T-helper 17 cell (primary cell): ENCODE measurements around the gene DIP2C. TPM values are rescaled to one million over a fixed set of nuclear protein-coding genes. Genes with fewer than 3 reads are reported as not detected.

Experiments
- ATAC-seq: fragments of 150-1000 bp; cut with Tn5 transposase; 2 replicates; pipeline ENCODE4 v1.10.0; 2021; ENCODE audit warnings: mild to moderate bottlenecking, moderate library complexity
- DNase-seq, 3 donors: peaks; one replicate each; pipeline versions ENCODE4 v3.0.0 to v3.0.0-alpha.2; 2020 to 2021
- H3K9me3 ChIP-seq: one replicate; pipeline ENCODE4 v1.7.0; 2013; ENCODE audit warnings: low read length, mild to moderate bottlenecking; ENCODE audit not compliant: control insufficient read depth, poor library complexity, severe bottlenecking
- H3K27ac Mint-ChIP-seq: one replicate; pipeline ENCODE4 v1.8.0; 2022; ENCODE audit warnings: mild to moderate bottlenecking, moderate library complexity, mixed read lengths
- H3K27me3 Mint-ChIP-seq: one replicate; pipeline ENCODE4 v1.8.0; 2022; ENCODE audit warnings: mixed read lengths
- H3K36me3 Mint-ChIP-seq: one replicate; pipeline ENCODE4 v1.8.0; 2022; ENCODE audit warnings: low read depth, mixed read lengths
- H3K4me1 Mint-ChIP-seq: one replicate; pipeline ENCODE4 v1.8.0; 2022; ENCODE audit warnings: mild to moderate bottlenecking, mixed read lengths
- H3K4me3 Mint-ChIP-seq: one replicate; pipeline ENCODE4 v1.8.0; 2022; ENCODE audit warnings: mild to moderate bottlenecking, moderate library complexity, mixed read lengths
- total RNA-seq, 4 donors: library from RNA in 2 of 4; stranded (reverse) in 2 of 4; gene quantifications; one replicate each; pipeline ENCODE4 v1.2.3 and lab custom pipeline; 2022 to 2026

The DIP2C gene
- total RNA-seq, 2 donors from 2014 or later: 4.1 to 6.0 TPM

DNA sequence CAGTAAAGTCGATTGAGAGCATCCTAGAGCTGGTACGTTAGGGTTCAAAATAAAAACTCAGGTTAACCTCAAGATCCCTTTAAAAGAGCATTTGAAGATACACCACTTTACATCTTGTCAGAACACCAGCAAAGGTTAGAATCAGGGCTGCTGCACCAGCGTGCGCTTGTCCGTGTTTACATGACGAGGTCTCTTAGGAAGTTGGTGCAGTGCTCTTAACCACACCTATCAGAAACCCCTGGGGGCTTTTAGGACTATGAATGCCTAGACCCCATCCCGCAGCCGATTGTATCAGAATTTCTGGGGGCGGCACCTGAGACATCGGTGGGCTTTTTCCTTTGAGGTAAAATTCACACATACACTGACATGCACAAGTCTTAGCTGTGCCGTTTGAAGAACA, 456.6 kb downstream of the DIP2C start:
- H3K27ac Mint-ChIP-seq: peak overlapping the region; percentile 19
- ATAC-seq: no peak
- no peak for DNase-seq

GRCh38 chr10:232061-232460, 457.4 kb downstream of the DIP2C start:
- Mint-ChIP-seq H3K27me3 (no peaks in the 10 kb centered on the region), H3K4me1 (peaks cover 15% of the 10 kb centered on the region), H3K27ac (no peak overlapping the region), H3K4me3 (no peak overlapping the region), H3K36me3 (no peaks in the 10 kb centered on the region)
- DNase-seq (no peak), ATAC-seq (no peak)
- H3K9me3 ChIP-seq: no peaks in the 10 kb centered on the region

More for the DNA sequence above, 456.6 kb downstream of the DIP2C start:
- H3K4me3 Mint-ChIP-seq: no peak overlapping the region
- no peaks in the 10 kb centered on the region for H3K27me3 Mint-ChIP-seq
- H3K36me3 Mint-ChIP-seq: no peaks in the 10 kb centered on the region
- no peaks in the 10 kb centered on the region for H3K9me3 ChIP-seq
- peaks cover 15% of the 10 kb centered on the region for H3K4me1 Mint-ChIP-seq

DNA sequence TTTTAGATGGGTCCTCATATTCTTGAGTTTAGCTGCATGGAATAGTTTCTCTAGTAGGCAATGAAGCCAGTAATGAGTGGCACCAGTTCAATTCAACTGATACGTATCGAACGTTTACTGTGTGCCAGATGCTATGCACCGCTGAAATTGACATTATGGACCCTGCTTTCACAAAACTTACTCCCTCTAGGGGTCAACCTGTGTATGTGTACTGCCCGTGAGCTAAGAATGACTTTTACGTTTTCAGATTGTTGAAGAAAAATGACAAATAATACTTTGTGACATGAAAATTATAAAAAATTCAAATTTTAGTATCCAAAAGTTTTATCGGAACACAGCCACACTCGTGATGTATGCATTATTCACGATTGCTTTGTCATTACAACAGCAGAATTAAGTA, 458.7 kb downstream of the DIP2C start:
- Mint-ChIP-seq H3K4me1 (peaks cover 15% of the 10 kb centered on the region), H3K36me3 (no peaks in the 10 kb centered on the region), H3K27ac (no peak overlapping the region), H3K27me3 (no peaks in the 10 kb centered on the region), H3K4me3 (no peak overlapping the region)
- DNase-seq (no peak), ATAC-seq (no peak)
- no peaks in the 10 kb centered on the region for H3K9me3 ChIP-seq

DNA sequence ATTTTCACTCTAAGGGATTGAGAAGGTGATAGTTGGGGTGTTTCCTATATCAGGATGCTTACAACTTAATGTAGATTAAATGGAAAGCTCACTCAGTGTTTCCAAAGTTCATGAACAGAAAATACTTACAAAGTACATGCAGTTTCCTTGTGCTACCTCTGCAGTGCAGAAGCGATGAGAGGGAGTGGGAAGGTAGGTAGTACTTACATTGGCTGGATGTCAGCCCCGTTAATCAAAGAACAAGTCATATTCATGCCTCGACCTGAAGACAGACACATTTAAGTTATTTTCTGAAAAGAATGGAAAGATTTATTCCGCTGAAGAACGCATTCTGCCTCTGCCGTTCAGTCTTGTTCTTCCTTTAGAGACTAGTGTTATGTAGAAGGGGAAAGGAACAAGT, 461.1 kb downstream of the DIP2C start:
- Mint-ChIP-seq H3K36me3 (no peaks in the 10 kb centered on the region), H3K27ac (peak overlapping the region; percentile 66), H3K27me3 (no peaks in the 10 kb centered on the region), H3K4me3 (peak overlapping the region; percentile 31), H3K4me1 (peaks cover 5% of the 10 kb centered on the region)
- no peak for ATAC-seq
- no peaks in the 10 kb centered on the region for H3K9me3 ChIP-seq
- DNase-seq: no peak

- H3K36me3 Mint-ChIP-seq: no peaks in the 10 kb centered on the region
- DNase-seq (no peak), ATAC-seq (no peak)
- no peak overlapping the region for H3K4me3 Mint-ChIP-seq
- H3K27me3 Mint-ChIP-seq: no peaks in the 10 kb centered on the region
- no peak overlapping the region for H3K27ac Mint-ChIP-seq
- no peaks in the 10 kb centered on the region for H3K9me3 ChIP-seq
- peaks cover 6% of the 10 kb centered on the region for H3K4me1 Mint-ChIP-seq
Observed at GRCh38 chr10:227014-227413, 462.5 kb downstream of the DIP2C start.

- no peaks in the 10 kb centered on the region for H3K36me3 Mint-ChIP-seq
- no peak for DNase-seq
- no peak for ATAC-seq
Observed at GRCh38 chr10:226018-226417, 463.4 kb downstream of the DIP2C start.

DNA sequence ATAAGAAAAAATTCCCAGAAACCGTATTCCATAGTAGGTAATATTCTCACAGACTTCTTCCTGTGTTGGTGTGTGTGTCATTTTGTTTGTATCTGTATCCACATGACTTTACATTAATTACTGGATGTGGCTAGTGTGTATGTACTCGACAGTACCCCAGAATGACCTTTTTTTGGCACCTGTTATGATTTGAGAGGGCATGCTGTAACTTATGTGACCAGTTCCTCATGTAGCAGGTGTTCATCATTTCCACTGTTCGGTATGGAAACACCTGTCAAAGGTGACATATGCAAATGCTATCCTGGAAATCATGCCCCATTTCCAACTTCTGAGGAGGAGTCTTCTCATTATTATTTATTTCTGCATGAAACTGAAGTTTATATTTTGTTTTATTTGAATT, 464.9 kb downstream of the DIP2C start:
- Mint-ChIP-seq H3K27me3 (no peaks in the 10 kb centered on the region), H3K4me3 (no peak overlapping the region), H3K27ac (no peak overlapping the region), H3K4me1 (peaks cover 13% of the 10 kb centered on the region), H3K36me3 (no peaks in the 10 kb centered on the region)
- H3K9me3 ChIP-seq: no peaks in the 10 kb centered on the region
- DNase-seq (no peak), ATAC-seq (no peak)

More at GRCh38 chr10:226018-226417, 463.4 kb downstream of the DIP2C start:
- peaks cover 12% of the 10 kb centered on the region for H3K4me1 Mint-ChIP-seq
- H3K27me3 Mint-ChIP-seq: no peaks in the 10 kb centered on the region
- no peak overlapping the region for H3K27ac Mint-ChIP-seq
- no peaks in the 10 kb centered on the region for H3K9me3 ChIP-seq
- no peak overlapping the region for H3K4me3 Mint-ChIP-seq

Other genes starting within 250 kb of the DIP2C start
- 10 to 100 TPM; 59.4 to 72.9 TPM for gene LARP4B, start 242.0 kb upstream of the DIP2C start, total RNA-seq